ENCODE data around the gene ZFYVE21.

Gene ZFYVE21

DNA sequence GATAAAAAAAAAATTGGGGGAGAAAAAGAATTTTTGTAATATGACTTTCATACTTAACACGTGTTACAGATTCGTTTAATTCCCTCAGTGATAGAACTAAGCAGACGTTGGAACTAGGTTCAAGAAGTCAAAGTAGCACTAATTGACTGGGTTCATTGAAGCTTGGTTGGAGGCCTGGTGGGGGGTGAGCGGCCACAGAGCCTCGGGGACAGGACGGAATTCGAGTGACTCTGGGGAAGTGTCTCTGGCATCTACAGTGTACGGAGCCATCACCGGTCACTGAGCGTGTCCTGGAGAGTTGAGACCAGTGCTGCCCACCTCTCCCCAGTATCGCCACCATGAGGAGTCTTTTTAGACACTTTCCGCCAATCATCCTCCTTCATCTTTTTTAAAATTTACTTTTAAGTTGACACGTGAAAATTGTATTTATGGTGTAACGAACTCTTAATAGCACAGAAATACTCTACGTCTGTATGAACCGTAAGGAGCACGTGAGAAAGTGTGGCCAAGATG lies 1.3 kb downstream of the ZFYVE21 start:
- no peak for DNase-seq (ENCODE audit: low read depth in 2 of 2)
- TF ChIP-seq, protein P1, sequence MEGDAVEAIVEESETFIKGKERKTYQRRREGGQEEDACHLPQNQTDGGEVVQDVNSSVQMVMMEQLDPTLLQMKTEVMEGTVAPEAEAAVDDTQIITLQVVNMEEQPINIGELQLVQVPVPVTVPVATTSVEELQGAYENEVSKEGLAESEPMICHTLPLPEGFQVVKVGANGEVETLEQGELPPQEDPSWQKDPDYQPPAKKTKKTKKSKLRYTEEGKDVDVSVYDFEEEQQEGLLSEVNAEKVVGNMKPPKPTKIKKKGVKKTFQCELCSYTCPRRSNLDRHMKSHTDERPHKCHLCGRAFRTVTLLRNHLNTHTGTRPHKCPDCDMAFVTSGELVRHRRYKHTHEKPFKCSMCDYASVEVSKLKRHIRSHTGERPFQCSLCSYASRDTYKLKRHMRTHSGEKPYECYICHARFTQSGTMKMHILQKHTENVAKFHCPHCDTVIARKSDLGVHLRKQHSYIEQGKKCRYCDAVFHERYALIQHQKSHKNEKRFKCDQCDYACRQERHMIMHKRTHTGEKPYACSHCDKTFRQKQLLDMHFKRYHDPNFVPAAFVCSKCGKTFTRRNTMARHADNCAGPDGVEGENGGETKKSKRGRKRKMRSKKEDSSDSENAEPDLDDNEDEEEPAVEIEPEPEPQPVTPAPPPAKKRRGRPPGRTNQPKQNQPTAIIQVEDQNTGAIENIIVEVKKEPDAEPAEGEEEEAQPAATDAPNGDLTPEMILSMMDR (IDR thresholded peaks at IDR 0.05; ENCODE audit: low read depth, low read length), result no peak
- peak overlapping the region; percentile 67 to 80 for H3K4me3 ChIP-seq (replicated peaks in 1 of 2; ENCODE audit: low read depth in 2 of 2, low read length in 2 of 2)

DNA sequence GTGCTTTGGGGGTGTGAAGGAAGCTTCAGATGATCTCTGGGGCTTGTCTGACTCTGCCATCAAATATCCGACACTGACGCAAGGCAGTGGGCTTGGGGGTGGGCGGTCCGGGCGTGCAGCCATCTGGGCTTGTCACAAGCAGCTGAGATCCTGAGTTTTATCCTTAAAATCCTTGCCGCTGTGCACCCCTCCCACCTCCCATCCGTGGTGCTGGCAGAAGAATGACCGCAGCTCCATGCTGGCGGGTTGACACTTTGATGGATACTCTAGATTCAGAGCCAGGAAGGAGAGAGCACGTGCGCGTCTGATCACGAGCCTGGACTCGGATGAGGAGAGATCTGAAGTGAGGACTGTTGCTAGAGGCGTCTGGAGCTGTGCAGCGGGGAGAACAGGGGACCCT lies 3.0 kb downstream of the ZFYVE21 start:
- peak in 1 of 2 donors; percentile 63 for DNase-seq (ENCODE audit: low read depth in 2 of 2)
- no peak overlapping the region for H3K4me3 ChIP-seq (replicated peaks in 1 of 2; ENCODE audit: low read depth in 2 of 2, low read length in 2 of 2)
- TF ChIP-seq, protein P1 (IDR thresholded peaks at IDR 0.05; ENCODE audit: low read depth, low read length), result no peak

DNA sequence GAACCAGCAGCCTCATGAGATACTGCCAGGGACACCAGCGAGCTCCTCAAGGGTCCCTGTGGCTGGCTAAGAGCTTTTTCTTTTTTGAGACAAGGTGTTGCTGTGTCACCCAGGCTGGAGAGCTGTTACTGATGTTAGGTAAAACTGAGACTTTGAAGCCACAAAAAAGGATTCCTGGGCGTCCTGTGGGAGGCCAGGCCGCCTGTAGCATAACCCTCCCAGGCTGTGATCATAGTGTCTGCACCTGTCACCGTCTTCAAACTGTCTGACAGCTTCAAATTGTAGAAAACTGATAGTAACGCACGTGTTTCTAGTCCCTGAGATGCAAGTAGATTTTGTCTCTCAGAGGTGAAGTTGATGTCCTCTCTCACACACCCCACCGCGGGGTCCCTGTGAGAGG lies 4.1 kb downstream of the ZFYVE21 start:
- DNase-seq (ENCODE audit: low read depth in 2 of 2), result no peak
- H3K4me3 ChIP-seq (replicated peaks in 1 of 2; ENCODE audit: low read depth in 2 of 2, low read length in 2 of 2), result no peak overlapping the region
- TF ChIP-seq, protein P1 (IDR thresholded peaks at IDR 0.05; ENCODE audit: low read depth, low read length), result no peak

DNA sequence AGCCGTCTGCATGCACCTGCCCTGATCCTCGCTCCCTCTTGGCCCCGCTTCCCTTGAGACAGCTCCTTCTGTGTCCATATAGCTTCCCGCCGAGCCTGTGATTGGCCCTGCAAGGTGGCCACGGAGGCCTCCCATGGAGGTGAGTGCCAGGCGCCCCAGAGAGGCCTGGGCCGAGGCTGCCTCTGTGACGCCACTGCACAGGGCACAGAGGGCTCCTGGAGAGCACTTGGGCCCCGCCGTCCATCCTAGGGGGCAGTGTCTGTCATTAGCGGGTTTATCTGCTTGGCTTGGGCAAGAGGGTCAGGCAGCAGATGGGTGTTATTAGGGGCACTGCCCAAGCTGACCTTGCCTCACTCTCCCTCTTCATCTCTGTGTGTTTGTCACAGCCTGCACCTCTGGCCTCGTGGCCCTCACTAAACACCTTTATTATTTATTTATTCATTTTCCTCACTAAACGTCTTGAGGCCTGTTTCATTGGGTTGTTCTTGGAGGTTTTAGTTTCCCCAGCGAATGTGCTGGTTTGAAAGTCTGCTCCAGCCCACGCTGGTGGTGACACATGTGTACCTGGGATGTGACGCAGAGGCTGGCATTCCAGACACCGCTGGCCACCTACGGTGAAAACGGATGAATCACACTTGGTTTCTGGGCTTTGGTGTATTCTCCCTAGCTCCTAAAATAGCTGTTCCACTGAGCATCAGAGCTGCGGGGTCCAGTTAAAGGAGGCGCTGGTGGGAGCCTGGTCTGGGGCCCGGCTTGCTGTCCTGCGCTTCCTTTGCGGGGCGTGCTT lies 5.9 kb downstream of the ZFYVE21 start:
- DNase-seq (ENCODE audit: low read depth in 2 of 2), result peak in 1 of 2 donors; percentile 63
- TF ChIP-seq, protein P1 (IDR thresholded peaks at IDR 0.05; ENCODE audit: low read depth, low read length), result no peak
- no peak overlapping the region for H3K4me3 ChIP-seq (replicated peaks in 1 of 2; ENCODE audit: low read depth in 2 of 2, low read length in 2 of 2)

DNA sequence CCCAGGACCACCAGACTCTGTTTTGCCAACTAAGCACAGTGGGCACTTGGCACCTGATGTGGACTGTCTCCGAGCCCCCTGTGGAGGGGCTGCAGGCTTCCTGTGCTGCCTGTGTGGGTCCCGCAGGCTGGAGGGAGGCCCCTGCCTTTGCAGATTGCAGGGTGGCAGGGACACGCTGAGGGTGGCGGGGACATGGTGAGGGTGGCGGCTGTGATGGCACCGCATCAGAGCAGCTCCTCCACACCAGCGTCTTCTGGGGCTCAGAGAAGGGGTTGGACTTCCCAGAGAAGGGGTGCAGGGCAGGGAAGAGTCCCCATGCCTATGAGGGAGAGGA lies 8.1 kb downstream of the ZFYVE21 start:
- DNase-seq (ENCODE audit: low read depth in 2 of 2), result no peak
- TF ChIP-seq, protein P1 (IDR thresholded peaks at IDR 0.05; ENCODE audit: low read depth, low read length), result no peak
- H3K4me3 ChIP-seq (replicated peaks in 1 of 2; ENCODE audit: low read depth in 2 of 2, low read length in 2 of 2), result no peak overlapping the region

DNA sequence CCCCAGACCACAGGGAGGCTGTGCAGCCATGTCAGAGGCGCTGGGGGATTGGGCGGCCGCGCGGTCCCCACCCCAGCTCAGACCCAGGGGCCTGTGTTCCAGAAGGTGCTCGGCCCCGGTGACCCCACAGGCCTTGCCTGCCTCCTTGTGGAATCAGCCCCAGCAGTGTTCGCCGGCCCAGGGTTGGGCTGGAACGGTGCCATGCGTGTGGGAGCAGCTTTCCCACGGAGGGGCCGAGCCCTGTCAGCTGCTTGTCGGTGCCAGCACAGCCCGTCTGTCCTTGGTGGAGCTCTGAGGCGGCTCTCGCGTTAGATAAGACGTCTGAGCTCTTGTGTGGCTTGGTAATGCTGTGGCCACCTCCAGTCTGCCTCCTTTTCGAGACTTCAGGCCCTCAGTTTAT lies 8.5 kb downstream of the ZFYVE21 start:
- no peak overlapping the region for H3K4me3 ChIP-seq (replicated peaks in 1 of 2; ENCODE audit: low read depth in 2 of 2, low read length in 2 of 2)
- TF ChIP-seq, protein P1 (IDR thresholded peaks at IDR 0.05; ENCODE audit: low read depth, low read length), result no peak
- DNase-seq (ENCODE audit: low read depth in 2 of 2), result peak; percentile 38 to 84

Data from cardiac fibroblast (primary cell).